NCI-H446 (cell line): ENCODE data around the gene NAV2.
"Not testable (repeated sequence)": the region's sequence is repeated elsewhere in the genome, so short reads cannot be mapped to it uniquely, and the experiment has no call there.

Source experiments
- DNase-seq, 2 experiments: peaks; one replicate each; lab custom pipeline; 2025; lab: John Stamatoyannopoulos, UW

The NAV2 gene

GRCh38 chr11:20112291-20113148, 399.9 kb downstream of the NAV2 start:
- peak; percentile 89 to 96 for DNase-seq

- DNase-seq: no peak
Measured at GRCh38 chr11:20113149-20113438, 400.5 kb downstream of the NAV2 start.

DNA sequence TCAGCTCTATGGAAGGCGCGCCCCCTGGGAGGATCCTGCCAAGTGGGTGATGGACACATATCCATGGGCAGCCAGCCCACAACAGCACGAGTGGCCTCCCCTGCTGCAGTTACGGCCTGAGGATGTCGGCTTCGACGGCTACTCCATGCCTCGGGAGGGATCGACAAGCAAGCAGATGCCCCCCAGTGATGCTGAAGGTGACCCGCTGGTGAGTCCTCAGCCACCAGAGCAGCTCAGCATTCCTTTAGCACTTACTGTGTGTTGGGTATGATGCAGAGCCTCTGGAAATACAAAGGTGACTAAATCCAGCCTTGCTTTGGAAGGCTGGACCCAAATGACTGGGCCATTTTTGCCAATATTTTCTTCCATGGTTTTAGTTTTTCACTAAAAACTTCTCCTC, 402.0 kb downstream of the NAV2 start:
- no peak for DNase-seq

DNA sequence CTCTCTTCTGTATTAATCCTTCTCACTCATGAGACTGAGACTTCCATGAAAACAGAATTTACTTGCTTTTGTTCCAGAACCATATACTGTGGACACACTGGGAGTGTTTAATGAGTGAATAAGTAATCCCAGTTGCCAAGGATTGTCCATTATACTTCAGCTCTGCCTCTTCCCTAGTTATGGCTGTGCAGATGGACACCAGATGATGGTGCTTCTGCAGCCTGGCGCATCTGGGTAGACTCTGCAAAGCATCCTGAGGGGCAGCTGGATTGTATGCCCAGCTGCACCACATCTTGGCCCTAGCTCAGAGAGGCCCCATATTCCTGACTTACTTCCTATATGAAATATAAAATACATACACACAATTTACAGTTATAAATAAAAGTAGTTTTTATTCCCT, 404.2 kb downstream of the NAV2 start:
- peak in 1 of 2 experiments; percentile 54 for DNase-seq

- DNase-seq: no peak
Measured at GRCh38 chr11:20117291-20117690, 404.7 kb downstream of the NAV2 start.

GRCh38 chr11:20118209-20118608, 405.6 kb downstream of the NAV2 start:
- no peak for DNase-seq

GRCh38 chr11:20119315-20119714, 406.7 kb downstream of the NAV2 start:
- DNase-seq: no peak

- no peak for DNase-seq
Measured at GRCh38 chr11:20120134-20120925, 407.7 kb downstream of the NAV2 start.

- DNase-seq: no peak
Measured at GRCh38 chr11:20122131-20122530, 409.5 kb downstream of the NAV2 start.

DNA sequence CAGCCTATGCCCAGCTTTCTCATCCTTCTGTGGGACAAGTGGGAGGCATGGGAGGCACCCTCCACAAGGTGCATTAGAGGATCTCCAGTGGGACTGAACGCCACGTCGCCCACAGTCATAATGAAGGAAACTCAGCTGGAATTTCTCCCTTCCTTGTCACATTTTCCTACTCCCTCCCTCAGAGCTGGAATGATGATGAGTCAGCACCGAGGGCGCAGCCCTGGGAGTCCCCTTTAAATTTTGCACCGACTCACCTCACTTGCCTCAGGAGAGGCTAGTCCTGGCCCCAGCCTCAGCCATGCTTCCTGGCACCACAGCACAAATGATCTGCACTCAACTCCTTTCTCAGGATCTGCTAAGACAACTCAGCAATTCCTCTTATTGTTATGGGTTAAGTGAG, 413.3 kb downstream of the NAV2 start:
- DNase-seq: no peak

DNA sequence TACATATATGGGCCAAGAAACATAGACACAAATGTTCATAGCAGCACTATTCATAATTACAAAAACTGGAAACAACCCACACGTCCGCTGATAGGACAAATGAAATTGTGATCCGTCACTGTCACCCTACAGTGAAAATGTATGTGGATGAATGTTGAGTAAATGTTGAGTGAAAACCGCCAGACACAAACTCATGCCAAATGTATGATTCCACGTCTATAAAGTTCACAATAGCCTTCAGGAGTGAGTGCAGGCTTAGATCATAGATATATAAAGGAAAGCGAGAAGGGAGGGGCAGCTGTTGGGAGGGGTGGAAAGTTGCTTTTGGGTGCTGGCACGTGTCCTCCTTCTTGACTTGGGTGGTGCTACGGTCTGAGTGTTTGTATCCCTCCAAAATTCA, 414.1 kb downstream of the NAV2 start:
- DNase-seq: no peak

GRCh38 chr11:20127671-20128527, 415.3 kb downstream of the NAV2 start:
- peak; percentile 74 to 83 for DNase-seq

- not testable (repeated sequence) for DNase-seq
Measured at GRCh38 chr11:20128528-20128825, 415.8 kb downstream of the NAV2 start.

DNA sequence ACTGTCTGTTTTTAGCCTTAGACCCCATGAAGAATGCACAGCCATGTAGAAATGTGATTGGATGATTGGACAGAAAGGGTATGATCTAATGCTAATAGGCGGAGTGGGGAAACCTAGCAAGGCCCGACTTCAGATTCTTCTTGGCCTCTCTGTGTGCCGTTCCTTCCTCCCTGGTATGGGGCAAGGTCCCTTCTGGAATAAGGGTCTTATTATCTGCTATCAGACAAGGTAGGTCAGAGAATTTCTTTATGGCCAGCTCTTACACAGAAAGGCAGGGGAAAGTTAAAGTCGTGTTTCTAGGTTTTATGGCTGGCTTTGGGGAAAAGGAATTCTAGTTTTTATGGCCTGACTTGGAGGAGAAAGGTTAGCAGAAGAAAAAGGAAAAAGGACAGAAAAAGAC, 417.0 kb downstream of the NAV2 start:
- no peak for DNase-seq

- DNase-seq: peak in 1 of 2 experiments; percentile 42
Measured at GRCh38 chr11:20131788-20132666, 419.4 kb downstream of the NAV2 start.

GRCh38 chr11:20132667-20133039, 420.0 kb downstream of the NAV2 start:
- no peak for DNase-seq

DNA sequence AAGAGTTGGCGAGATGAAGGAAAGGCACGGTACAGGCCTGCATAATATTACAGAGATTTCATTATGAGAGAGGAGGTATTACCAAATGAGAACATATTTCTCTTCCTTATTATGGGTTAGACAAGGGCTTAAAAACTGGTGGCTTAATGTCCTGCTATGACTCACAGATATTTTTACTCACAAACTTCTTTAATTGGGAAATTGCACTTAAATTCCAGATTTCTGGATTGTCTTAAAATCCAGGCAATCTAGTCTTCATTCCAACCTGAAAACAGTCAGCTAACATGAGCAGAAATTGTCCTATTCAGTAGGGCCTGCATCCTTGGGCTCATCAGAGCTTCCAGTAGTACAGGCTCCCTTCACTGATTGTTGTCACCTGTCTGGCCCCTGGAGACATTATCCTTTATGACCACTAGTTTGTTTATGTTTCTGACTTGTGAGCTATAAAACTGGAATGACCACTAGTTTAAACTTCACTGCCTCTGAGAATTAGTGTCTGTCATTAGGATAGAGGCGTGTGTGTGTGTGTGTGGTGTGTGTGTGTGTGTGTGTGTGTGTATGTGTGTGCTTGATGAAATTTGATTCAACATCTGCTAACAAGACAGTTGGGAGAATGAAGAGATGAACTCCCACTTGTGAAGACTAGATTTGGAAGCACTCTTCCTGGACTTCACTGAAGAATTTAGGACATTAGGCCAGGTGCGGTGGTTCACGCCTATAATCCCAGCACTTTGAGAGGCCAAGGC, 422.5 kb downstream of the NAV2 start:
- no peak for DNase-seq

DNA sequence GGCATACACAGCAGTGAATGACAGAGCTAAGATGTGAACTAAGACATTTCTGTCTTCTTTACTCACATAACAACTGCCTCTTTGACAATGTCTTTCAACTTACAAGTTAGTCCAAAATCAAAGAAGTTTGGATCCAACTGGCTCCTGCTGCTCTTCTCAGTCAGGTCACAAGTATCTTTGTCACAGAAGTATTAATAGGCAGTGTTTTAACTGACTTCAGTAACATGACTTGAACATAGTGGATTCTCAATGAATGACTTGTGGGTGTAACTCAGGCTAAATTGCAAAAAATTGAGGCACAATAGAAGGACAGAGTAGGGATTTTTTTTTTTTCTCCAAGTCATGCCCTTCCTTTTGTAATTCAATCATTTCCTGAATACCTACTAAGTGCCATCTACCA, 425.0 kb downstream of the NAV2 start:
- DNase-seq: no peak

DNA sequence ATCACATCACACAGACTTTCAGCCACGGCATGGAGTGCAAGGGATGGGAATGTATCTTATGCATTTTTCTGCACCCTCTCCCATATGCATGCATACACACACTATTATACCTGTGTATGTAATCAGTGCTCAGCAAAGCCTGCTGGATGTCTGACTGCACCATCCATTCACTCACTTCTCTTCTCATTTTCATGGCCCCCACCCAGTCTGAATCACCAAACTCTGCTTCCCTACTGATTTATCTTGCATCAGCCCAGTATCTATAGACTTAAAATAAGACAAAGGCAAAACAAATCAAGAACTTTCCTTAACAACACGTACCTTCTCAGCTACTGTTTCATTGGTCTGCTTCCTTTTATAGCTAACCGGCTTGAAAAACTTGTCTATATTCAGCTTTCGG, 426.1 kb downstream of the NAV2 start:
- no peak for DNase-seq

DNA sequence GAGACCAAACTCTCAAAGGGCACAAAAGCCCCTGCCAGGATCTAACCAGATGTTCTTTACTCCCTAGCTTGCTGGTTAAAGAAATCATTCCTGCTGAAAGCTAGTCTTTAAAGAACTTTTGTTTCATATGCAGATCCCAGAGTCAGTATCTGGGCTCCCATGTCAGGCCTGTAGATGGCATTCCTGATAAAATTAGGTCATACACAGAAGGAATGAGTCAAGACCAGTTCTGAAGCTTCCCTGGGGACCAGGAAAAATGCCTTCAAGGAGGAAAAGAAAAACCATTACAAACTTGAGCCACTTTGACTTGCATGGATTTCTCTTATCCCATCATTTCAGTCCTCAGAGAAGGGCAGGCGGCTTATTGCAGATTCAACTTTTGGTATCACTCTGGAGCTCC, 441.7 kb downstream of the NAV2 start:
- no peak for DNase-seq

DNA sequence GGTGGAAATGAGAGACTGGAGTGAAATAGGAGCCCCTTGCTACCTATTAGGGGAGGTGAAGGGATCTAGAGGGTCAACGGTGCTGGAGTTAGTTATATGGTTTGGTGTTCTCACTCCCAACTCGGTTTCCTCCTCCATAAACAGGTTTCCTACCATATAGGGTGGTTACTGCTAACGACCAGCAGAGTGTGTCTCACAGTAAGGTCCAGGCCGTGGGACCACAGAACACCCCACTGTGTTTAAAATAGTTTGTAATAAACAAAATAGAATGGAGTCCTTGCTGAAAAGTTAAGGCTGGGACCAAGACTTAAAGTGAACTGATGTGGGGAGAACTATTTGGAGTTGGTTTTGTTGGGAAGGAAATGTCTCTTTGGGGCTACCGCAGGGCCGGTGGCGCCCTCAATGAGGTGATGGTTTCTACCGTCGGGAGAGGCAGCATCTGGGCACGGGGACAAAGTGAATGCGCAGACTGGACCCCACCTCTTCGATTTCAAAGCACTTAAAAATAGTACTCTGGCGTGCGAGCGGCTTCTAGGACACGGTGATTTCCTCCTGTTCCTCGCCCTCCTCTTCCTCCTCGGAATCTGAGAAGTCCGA, 443.1 kb downstream of the NAV2 start:
- no peak for DNase-seq
